Measurements from ENCODE around the gene MCC. TPM values are rescaled to one million over a fixed set of nuclear protein-coding genes. Genes with fewer than 3 reads are reported as not detected.
A peak's percentile ranks its signal among the peaks of the same experiment; 100 is the strongest.

Gene MCC
- total and polyA plus RNA-seq, 2 of the 4 experiments (the other 2 are of a cell fraction) = 5.0 to 20.6 TPM

DNA sequence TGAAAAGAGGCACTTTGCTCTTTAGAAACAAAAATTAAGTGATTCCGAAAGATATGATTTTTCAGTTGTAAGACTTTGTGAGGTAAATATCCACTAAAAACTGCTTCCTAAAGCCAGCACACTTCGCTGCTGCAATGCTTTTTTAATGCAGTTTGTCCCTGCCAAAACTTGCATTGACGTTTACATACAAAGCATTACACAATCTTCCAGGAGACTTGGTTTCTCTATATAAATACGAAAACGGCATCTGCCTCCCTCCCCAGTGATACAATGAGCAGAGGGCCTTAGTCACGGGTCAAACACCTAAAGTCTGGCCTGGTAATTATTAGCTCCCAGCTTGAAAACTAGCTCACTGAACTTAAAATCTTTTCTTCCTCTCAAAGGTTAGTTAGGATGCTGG lies 224.2 kb downstream of the MCC start:
- no peaks in the 10 kb centered on the region; the same call in 1 of the 2 replicates for H4K20me1 ChIP-seq (ENCODE audit: insufficient read depth, low read length)
- CTCF ChIA-PET = no interaction called here
- POLR2A ChIA-PET (ENCODE audit: unreplicated experiment) = no interaction called here

More for the DNA sequence above, 224.2 kb downstream of the MCC start:
- WGBS, 2 experiments (ENCODE audit: extremely low coverage in 2 of 2, insufficient read length in 1 of 2) = 0% methylated on average over 3 of the region's 6 CpGs; no CpG with 5 or more reads in 1 of the 2 experiments
- Histone ChIP-seq H3K36me3 (ENCODE audit: control insufficient read depth, insufficient read depth, low read length) (no peaks in the 10 kb centered on the region), H3K4me1 (ENCODE audit: control insufficient read depth, insufficient read depth, low read length) (peaks cover 11% of the 10 kb centered on the region; the same call in 1 of the 2 replicates), H2BK5ac (ENCODE audit: low read depth, low read length, poor library complexity, severe bottlenecking) (peak overlapping the region; percentile 75), H3K9ac (ENCODE audit: low read depth, low read length) (no peak overlapping the region; the same call in 1 of the 2 replicates), H2AK9ac (replicated peaks; ENCODE audit: low read depth, low read length, poor library complexity) (no peak overlapping the region), H3K9me3 (ENCODE audit: control insufficient read depth, insufficient read depth, low read length) (no peaks in the 10 kb centered on the region), H2BK120ac (ENCODE audit: low read depth, low read length) (no peak overlapping the region), H2BK15ac (ENCODE audit: low read depth, low read length) (no peak overlapping the region), H4K5ac (ENCODE audit: low read depth, low read length) (no peak overlapping the region; the same call in 1 of the 2 replicates), H3K14ac (replicated peaks; ENCODE audit: low read depth, low read length) (no peak overlapping the region), H3K4ac (ENCODE audit: low read depth, low read length) (no peak overlapping the region), H4K8ac (ENCODE audit: low read depth in 2 of 2, low read length in 2 of 2) (0 out of 4 replicates have a peak overlapping the region, but pooled peaks of 1 of the 2 experiments have one; percentile 10), H3K27me3 (ENCODE audit: control insufficient read depth, insufficient read depth, low read length) (no peaks in the 10 kb centered on the region), H3K4me2 (ENCODE audit: low read depth, low read length) (peak overlapping the region; percentile 73), H3K4me3 (ENCODE audit: insufficient read depth, low read depth, low read length) (no peak overlapping the region), H3K9me1 (ENCODE audit: insufficient read depth, low read length) (peaks cover 2% of the 10 kb centered on the region; the same call in 1 of the 2 replicates), H3K56ac (ENCODE audit: extremely low read depth, insufficient read depth, low read length) (no peak overlapping the region), H3K18ac (ENCODE audit: low read depth, low read length) (no peak overlapping the region; the same call in 1 of the 2 replicates), H3K79me1 (ENCODE audit: low read depth in 1 of 2, low read length in 2 of 2) (peaks cover 18 to 46% of the 10 kb centered on the region in 2 experiments), H3K27ac (ENCODE audit: insufficient read depth, low read length) (peak overlapping the region; percentile 58; the same call in 1 of the 2 replicates), H2AFZ (replicated peaks; ENCODE audit: low read length, poor library complexity) (no peak overlapping the region), H2BK20ac (ENCODE audit: low read depth, low read length) (no peak overlapping the region), H3K23ac (ENCODE audit: low read depth, low read length) (no peak overlapping the region), H2AK5ac (ENCODE audit: low read depth, low read length) (no peak overlapping the region), H4K91ac (ENCODE audit: insufficient read depth, low read depth, low read length) (no peak overlapping the region)
- peak; percentile 85 for ATAC-seq (ENCODE audit: low read depth)
- no peak for TF ChIP-seq RFX5 (IDR thresholded peaks at IDR 0.05; ENCODE audit: low read depth, low read length)
- peak; percentile 78 for TF ChIP-seq BHLHE40 (IDR thresholded peaks at IDR 0.05; ENCODE audit: low read depth, low read length)
- TF ChIP-seq CEBPB (IDR thresholded peaks at IDR 0.05; ENCODE audit: low read depth, low read length) = peak; percentile 97
- TF ChIP-seq FOS (IDR thresholded peaks at IDR 0.05; ENCODE audit: low read depth, low read length) = peak; percentile 60; the same call in 1 of the 2 replicates
- TF ChIP-seq POLR2A (IDR thresholded peaks at IDR 0.05; ENCODE audit: low read depth, low read length) = no peak
- TF ChIP-seq ELK1 (IDR thresholded peaks at IDR 0.05; ENCODE audit: borderline replicate concordance, low read depth, low read length) = no peak
- TF ChIP-seq NFE2L2 (IDR thresholded peaks at IDR 0.05; ENCODE audit: low read depth, low read length) = peak; percentile 52; the same call in 1 of the 2 replicates
- TF ChIP-seq MXI1 (IDR thresholded peaks at IDR 0.05; ENCODE audit: borderline replicate concordance, low read depth, low read length) = no peak
- TF ChIP-seq SMC3 (IDR thresholded peaks at IDR 0.05; ENCODE audit: low read depth, low read length) = no peak
- TF ChIP-seq MAZ (IDR thresholded peaks at IDR 0.05; ENCODE audit: borderline replicate concordance, low read depth, low read length) = peak; percentile 55; the same call in 1 of the 2 replicates
- TF ChIP-seq CHD1 (IDR thresholded peaks at IDR 0.05; ENCODE audit: low read depth, low read length) = no peak
- TF ChIP-seq, protein P1, sequence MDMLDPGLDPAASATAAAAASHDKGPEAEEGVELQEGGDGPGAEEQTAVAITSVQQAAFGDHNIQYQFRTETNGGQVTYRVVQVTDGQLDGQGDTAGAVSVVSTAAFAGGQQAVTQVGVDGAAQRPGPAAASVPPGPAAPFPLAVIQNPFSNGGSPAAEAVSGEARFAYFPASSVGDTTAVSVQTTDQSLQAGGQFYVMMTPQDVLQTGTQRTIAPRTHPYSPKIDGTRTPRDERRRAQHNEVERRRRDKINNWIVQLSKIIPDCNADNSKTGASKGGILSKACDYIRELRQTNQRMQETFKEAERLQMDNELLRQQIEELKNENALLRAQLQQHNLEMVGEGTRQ (IDR thresholded peaks at IDR 0.05; ENCODE audit: low read depth, low read length) = no peak
- no peak for TF ChIP-seq RCOR1 (IDR thresholded peaks at IDR 0.05; ENCODE audit: insufficient replicate concordance, low read length)
- intact Hi-C loops (cut with micrococcal nuclease) (loop anchor here (5.0 kb wide), 1 partner anchor 52 kb away; no protein-coding TSS in a partner anchor), in situ Hi-C loops (cut with MboI; ENCODE audit: low sequenced_read_pairs) (no loop called here), dilution Hi-C loops (cut with HindIII; ENCODE audit: low sequenced_read_pairs, unreplicated experiment) (no loop called here)
- BruUV-seq (replicated peaks) = no TSS peak
- peak; percentile 96 for DNase-seq
